T-helper 1 cell treated with Interleukin-12 subunit alpha and Interleukin-12 subunit beta and Interleukin-4 antibody, amounts not matched to agents 30 ng/mL and 1 ng/mL, for 36 hours (primary cell): ENCODE data around the gene MIOX. TPM values are rescaled to one million over a fixed set of nuclear protein-coding genes. Genes with fewer than 3 reads are reported as not detected.

Experiments
- intact Hi-C: fragments of 100-400 bp; cut with micrococcal nuclease; formaldehyde crosslinking; loops from one replicate; pipeline ENCODE4 v1.15.1; 2024
- total RNA-seq: library from RNA; stranded (reverse); gene quantifications from 2 replicates; pipeline ENCODE4 v1.2.3, GENCODE V29; 2022

MIOX gene
- 0.32 TPM in 1 of 2 replicates, not detected in the other for total RNA-seq

DNA sequence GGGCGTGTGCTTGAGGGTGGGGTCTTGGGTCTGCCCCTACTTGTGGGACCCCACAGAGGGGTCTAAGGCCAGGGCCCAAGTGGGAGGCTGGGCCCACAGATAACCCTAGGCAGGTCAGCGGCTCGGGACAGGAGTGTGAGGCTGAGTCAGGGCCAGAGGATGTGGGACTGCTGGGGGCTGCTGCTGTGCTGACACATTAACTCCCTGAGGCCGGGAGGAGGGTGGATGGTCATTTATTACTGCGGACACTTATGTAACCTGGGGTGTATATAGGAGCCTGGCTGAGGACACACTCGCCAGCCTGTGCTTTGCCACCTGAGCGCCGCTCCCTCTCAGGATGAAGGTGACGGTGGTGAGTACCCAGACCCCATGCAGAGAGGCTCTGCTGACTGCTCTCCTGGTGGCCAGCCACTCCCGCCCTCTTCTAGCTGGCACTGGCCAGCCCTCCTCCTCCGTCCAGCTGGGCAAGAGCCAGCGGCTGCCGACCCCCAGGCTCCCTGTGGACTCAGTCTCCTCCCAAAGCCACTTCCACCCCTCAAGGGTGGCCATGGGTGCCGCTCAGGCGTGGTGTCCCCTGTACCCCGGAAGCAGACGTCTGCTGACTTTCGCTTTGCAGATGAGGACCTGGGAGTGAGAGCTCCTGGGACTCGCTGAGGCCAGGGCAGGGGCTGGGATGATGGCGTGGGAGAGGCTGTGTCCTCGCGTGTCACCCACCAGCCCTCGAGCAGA lies at the start of gene MIOX:
Gene MIOX (plus strand): TSS at position 299 of the 729 bp plus-strand sequence. CDS start 39 bp downstream, at position 338.
- intact Hi-C loops, result no loop called here

DNA sequence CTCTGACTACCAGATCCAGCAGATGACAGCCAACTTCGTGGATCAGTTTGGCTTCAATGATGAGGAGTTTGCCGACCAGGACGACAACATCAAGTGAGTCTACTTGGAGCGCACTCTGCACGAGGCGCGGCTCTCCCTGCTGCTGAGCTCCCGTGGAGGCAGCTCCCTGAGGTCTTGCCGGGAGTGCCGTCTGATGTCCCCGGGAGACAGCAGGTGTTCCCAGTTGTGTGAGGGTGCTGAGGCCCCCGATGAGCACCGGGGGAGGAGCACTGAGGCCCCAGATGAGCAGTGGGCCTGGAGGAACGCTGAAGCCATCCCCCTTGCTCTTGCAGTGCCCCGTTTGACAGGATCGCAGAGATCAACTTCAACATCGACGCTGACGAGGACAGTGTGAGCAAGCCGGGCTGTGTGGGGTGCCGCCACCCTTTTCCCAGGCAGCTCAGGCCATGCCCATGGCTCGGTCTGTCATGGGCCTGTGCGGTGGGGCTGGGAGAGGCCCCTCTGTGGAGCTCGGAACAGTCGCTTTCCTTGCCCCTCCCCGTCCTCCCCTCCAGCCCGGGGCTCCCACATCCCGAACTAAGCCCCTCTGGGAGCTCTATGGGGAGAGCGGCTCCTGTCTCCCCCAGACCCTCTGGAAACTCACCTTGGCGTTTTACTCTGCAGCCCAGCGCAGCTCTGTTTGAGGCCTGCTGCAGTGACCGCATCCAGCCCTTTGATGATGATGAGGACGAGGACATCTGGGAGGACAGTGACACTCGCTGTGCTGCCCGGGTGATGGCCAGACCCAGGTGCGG lies 49.0 kb upstream of the MIOX start:
- intact Hi-C loops, result no loop called here

DNA sequence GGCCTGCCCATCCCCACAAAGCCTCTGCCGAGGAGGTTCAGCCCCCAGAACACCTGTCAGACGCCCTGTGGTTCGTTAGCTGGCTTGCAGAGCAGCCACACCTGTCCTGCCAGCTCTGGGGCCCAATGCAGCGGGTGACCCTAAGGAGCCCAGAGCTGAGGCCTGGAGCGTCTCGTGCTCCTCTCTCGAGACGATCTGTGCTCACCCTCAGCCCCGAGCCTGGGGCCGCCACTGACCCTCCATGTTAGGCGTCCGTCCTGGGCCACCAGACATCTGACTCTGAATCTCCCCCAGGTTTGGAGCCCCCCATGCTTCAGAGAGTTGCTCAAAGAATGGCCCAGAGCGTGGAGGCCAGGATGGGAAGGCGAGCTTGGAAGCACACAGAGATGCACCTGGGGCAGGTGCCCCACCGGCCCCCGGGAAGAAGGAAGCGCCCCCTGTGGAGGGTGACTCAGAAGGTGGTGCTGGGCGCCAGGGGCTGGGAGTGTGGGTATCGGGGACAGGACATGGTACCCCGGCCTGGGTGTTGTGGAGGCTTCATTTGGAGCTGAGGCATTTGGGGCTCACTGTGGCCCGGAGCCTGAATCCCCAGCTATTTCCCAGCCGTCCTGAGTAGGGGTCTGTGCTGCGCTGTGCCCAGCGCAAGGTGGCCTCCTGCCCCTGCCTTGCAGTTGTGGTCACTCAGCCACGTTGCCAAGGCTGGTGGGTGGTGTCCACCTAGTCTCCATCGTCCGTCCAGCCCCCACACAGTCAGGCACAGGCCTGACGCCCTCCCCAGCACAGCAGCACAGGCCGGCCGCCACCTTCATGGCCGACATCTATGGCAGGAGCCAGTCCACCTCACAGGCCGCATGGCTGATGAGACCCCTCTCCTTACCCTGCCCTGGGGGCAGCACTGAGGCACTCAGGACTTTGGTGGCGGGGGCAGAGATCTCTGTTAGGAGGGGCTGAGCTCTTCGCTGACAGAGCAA lies 48.1 kb upstream of the MIOX start:
- intact Hi-C loops, result no loop called here

DNA sequence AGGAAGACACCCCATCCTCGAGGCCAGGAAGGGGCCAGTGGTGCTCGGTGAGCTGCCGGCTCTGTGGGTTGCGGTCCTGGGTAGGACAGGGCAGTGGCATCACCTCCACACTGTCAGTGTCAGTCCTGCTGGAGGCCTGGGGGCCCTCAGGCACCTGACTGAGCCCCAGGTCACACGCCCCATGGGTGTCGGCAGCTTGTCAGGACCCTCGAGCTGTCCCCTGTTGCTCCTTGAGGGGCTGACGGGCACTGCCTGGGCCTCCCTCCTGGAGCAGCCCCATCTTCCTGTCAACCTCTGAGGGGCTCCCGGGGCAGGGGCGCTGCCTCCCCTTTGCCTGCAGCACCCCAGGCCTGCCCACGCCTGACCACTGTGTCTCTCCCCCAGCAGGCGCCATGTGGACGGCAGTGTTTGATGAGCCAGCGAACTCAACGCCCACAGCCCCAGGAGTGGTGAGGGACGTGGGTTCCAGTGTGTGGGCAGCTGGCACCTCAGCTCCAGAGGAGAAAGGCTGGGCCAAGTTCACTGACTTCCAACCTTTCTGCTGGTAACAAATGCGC lies 47.3 kb upstream of the MIOX start:
- intact Hi-C loops, result no loop called here

DNA sequence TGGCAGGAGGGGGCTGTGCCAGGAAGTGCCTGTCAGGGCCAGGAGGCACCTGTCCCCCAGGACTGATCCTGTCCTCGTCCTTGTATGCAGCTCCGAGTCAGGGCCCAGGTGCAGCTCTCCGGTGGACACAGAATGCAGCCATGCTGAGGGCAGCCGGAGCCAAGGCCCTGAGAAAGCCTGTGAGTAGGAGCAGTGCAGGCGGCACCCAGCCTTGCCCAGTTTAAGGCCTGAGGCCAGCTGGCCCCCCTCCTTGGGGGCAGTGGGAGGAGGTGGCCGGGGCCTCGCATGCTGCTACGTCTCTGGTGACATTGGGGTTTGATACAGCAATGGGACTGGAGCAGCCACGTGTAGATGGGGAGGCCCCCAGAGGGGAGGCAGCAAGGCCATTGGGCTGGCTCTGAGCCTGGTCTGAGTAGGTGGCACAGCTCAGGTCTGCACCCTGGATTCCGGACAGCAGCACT lies 46.8 kb upstream of the MIOX start:
- intact Hi-C loops, result no loop called here

DNA sequence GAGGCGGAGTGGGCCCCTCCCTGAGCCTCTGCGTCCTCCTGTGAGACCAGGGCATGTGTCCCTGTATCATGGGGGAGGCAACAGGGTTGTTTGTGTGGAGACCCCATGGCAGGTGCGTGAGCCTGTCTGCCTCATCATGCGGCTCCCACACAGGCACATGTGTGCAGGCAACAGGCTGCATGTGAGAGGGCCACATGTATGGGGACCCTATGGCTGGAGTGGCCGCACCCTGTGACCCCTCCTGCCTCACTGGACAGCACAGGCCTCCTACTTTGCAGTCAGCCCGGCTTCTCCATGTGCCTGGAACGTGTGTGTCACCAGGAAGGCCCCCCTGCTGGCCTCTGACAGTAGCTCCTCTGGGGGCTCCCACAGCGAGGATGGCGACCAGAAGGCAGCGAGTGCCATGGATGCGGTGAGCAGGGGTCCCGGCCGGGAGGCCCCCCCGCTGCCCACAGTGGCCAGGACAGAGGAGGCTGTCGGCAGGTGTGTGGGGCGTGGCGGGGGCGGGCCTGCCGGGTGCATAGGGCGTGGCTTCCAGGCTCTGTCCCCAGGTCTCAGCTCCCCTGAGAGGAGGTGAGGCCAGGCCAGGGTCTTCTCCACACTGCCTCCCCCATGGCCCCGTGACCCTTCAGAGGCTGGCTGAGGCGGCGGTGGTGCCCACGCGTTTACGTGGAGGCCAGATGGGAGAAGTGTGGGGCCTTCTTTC lies 46.0 kb upstream of the MIOX start:
- intact Hi-C loops, result no loop called here

DNA sequence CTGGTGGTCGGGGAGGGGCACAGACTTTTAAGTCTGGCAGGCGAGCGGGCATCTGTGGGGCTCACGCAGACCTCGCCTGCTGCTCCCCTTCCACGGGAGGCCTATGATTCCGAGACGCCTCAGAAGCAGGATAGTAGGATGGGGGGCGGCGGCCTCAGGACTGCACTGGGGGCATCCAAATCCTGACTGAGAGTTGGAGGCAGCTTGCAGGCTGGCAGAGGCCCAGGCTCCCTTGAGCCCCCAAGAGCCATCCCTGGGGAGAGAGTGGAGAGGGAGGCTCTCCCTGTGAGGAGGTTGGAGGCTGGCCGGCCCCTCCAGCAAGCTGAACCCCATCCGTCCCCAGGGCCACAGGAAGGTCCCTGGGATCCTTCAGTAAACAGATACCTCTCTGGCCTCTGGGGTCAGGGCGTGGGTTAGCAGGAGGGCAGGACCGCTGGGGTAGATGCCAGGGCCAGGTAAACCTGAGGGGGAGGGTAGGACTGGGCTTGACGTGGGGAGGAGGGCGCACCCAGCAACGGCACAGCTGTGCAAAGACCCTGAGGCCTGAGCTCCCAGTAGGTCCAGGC lies 45.1 kb upstream of the MIOX start:
- intact Hi-C loops, result no loop called here

DNA sequence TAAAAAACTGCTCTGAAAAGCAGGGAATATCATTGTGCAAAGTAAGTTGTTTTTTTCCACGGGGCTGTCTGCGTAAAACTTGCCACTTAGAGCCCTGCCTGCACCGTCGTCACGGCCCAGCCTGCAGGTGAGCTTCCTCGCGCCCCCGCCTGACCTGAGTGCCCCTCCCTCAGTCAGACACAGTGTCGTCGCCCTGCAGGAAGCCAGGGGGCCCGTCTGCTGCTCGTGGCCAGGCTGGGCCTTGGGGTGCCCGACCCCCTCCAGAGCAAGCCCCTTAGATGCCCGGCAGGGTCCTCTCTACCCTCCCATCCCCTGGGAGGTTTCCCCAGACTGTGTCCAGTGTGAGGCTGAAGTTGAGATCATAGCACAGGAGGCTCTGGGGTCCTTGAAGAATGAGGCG lies 43.5 kb upstream of the MIOX start:
- intact Hi-C loops, result no loop called here

DNA sequence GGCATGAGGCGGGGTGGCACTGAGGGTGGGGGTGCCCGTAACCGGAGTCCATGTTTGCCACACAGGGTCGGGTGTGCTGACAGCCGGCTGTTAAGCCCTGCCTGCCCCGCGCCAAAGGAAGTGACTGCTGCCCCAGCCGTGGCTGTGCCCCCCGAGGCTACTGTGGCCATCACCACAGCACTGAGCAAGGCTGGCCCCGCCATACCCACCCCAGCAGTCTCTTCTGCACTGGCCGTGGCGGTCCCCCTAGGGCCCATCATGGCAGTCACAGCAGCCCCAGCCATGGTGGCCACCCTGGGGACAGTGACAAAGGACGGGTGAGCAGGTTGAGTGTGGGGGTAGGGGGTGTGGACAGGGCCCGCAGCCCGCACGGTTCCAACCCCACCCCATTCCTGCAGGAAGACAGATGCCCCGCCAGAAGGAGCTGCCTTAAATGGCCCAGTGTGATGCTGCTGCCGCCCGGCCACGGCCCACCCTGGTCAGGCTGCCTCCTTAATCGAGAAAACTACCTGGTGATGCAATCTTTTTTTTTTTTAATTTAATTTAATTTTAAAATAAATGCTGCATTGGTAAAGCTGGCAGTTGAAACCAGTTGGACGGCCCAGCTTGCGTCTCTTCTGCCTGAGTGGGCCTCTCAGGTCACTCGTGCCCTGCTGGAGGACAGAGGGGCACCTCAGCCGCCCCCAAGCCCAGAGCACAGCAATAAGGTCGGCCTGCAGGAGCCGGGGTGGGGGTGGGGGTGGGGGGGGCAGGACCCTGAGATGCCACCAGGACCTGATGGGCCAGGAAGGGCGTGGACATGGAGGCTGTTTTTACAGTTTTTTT lies 42.6 kb upstream of the MIOX start:
- intact Hi-C loops, result no loop called here

DNA sequence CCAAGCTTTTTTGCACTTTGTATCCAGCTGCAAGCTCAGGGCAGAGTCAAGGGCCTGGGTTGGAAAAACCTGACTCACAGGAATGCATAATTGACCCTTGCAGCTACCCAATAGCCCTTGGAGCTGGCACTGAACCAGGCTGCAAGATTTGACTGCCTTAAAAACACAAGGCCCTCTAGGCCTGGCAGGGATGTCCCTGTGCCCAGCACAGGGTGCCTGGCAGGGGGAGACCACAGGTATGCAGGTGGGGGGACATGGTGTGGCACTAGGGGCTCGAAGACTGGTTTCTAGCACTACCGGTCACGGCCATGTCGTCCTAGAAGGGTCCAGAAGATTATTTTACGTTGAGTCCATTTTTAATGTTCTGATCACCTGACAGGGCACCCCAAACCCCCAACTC lies 42.0 kb upstream of the MIOX start:
- intact Hi-C loops, result no loop called here

DNA sequence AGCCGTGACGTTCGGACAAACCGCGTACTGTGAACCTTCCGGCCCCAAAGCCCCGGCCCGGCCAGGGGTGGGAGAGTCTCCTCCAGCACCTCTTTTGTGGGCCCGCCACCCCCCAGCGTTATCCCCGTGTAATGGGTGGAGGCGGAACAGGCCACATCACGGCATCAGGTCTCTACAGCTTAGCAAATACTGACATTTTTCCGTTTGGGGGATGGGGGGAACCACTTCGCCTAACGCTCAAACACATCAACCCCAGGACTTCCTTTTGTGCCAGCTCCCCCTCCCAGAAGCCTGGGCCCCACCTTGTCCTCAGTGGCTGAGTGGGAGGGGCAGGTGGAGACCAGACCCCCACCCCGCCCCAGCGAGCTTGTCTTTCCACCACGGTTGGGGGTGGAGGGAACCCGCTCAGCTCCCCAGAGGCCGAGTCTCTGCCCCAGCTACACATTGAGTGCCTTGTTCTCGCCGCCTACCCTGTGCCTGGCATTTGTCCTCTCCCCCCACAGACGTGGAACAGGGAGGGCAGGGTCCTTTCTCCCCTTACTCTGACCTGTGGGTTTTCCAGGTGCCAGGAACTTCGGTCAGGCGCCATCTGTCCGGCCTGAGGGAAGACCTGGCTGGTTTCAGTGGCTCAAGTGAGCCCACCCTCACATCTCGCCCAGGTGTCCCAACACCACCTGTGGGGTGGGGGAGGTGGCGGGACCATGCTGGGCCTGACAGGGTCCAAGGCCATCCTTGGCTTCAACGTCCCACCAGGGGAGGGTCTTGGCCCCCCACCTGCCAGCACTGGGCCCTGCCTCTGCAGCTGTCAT lies 41.4 kb upstream of the MIOX start:
- intact Hi-C loops, result no loop called here

DNA sequence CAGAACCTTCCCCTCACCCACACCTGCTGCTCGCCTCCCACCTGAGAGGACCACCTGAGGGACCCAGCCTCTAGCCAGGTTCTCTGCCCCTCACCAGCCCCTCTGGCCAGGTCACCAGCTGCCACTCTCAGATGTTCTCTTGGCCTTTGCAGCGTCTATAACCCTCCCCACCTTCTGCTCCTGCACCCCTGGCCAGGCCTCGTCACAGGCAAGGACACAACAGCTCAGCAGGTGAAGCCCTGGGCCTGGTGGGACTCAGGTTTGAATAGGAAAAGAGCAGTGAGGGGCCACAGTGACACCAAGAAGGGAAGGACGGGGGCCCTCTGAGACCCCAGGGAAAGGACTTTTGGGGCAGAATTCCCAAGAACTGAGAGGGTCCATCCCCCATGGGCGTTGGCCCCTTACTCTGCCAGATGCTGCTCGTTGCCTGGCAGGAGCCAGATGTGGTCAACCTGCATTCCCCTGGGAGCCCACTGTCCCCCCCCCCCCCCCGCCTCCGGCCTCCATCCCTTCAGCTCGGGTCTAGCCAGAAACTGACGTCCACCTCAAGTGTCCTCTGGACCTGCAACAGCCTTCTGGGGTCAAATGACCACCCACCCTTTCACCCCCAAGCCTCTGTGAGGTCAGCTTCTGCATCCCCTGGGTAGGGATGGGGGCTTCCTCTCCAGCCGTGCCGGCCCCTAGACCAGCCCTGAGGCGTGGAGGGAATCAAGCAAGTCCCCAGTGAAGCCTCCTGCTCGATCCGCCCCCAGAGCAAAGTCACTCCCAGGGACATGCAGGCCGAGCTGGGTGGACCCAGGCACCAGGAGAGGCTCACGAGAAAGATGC lies 40.6 kb upstream of the MIOX start:
- intact Hi-C loops, result no loop called here

DNA sequence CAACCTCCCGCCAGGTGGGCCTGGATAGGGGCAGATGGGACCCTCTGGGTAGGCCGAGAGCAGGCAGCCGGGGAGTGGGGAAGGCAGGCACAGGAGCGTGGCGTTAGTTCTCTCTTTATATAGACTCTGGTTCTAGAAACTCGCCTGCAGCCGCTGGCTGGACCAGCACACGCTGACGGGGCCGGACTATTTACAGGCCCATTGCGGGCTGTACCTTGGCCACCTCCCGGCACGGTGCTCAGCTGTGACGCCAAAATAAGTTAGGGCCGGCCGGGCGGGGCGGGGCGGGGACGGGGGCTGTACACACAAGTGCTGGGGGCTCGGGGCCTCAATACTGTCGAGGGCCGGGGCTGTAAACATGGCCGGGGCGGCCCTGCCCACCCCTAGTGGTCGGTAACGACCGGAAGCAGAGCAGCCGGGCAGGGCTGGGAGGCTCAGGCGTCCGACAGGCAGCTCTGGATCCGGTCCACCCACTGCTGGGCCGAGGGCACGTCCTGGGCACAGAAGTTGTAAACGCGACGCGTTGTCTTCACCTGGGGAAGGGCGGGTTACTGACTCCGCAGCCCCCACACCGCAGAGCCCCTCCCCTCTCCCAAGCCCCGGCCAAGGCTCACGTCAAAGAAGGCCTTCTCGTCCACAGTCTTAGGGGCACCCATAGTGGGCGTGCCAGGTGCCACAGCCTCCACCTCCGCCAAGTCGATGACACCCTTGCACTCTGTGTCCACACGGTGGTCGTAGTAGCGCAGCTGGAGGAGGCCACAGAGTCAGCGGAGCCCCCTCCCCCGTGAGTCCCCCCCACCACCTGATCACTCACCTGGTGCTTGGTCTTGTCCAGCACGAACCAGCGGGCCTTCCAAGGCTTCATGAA lies 39.7 kb upstream of the MIOX start:
- intact Hi-C loops, result no loop called here

DNA sequence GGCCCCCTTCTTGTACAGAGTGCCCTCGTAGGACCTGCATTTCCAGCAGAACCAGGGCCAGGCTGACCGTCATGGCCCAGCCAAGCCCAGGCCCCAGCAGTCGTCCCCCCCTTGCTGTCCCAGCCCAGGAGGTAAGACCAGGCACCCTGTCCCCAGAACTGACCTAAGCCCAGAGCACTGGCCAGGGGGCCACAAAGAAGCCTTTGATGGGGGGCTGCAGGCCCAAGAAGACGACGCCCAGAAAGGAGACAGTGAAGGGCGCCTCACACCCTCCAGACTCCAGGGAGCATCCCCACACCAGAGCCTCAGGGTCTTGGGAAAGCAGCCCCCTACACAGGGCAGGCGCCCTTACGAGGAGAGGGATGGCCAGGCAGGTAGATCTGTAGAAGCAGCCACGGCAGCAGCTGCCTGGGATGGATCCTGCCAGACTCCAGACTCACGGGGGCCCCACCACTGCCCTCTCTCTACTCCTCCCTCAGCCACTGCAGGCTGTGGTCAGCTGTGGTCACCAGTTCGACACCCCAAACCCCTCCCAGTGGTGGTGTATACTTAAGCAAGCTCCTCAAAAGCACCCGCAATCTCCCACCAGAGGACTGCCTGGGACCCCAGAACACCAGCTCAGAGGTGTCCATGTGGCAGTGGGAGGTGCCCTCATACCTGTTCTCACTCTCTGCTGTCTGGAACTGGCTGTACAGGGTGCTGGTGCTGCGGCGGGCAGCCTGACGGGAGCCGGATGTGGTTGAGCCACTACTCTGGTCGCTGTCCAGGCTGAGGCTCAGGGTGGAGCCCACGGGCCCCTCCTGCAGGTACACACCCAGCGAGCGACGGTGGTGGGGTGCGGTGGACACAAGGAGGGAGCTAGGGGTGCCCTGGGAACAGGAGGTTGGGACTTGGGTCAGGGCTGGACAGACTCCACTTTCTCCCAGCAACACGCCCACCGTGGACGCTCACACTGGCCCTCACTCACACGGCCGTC lies 38.8 kb upstream of the MIOX start:
- intact Hi-C loops, result no loop called here

DNA sequence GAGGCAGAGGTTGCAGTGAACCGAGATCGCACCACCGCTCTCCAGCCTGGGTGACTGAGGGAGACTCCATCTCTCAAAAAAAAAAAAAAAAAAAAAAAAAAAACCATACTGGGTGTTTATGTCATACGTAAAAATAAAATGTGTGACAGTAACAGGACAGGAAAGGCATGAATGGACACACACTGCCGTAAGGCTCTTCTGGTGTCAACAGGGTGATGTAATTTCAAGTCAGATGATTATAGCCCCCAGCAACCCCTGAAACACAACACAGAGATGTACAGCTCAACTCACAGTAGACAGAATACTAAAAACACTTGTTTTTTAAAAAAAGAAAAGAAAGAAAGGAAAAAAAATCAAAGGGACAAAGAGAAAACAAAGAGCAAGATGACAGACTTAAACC lies 34.0 kb upstream of the MIOX start:
- intact Hi-C loops, result no loop called here
